Duodenal mucosa (tissue), 2 donors: ENCODE measurements around the gene B3GALT4.
A peak's percentile ranks its signal among the peaks of the same experiment; 100 is the strongest.

ENCODE experiments used
- H3K27ac ChIP-seq: one replicate; pipeline ENCODE4 v1.7.0; 2013; ENCODE audit warnings: low read depth, low read length
- H3K27me3 ChIP-seq, 2 donors: one replicate each; pipeline ENCODE4 v1.7.0; 2013; ENCODE audit warnings: low read length in 2 of 2, control low read depth in 1 of 2; ENCODE audit not compliant: insufficient read depth in 2 of 2, control insufficient read depth in 1 of 2
- H3K36me3 ChIP-seq, 2 donors: one replicate each; pipeline ENCODE4 v1.7.0; 2013; ENCODE audit warnings: low read length in 2 of 2, control low read depth in 1 of 2; ENCODE audit not compliant: insufficient read depth in 2 of 2, control insufficient read depth in 1 of 2
- H3K4me1 ChIP-seq, 2 donors: one replicate each; pipeline ENCODE4 v1.7.0; 2013; ENCODE audit warnings: low read length in 2 of 2, control low read depth in 1 of 2; ENCODE audit not compliant: insufficient read depth in 2 of 2, control insufficient read depth in 1 of 2
- H3K4me3 ChIP-seq, 2 donors: one replicate each; pipeline ENCODE4 v1.7.0; 2013; ENCODE audit warnings: low read length in 2 of 2, low read depth in 1 of 2
- H3K9ac ChIP-seq, 2 donors: one replicate each; pipeline ENCODE4 v1.7.0; 2013; ENCODE audit warnings: low read length in 2 of 2, low read depth in 1 of 2
- H3K9me3 ChIP-seq, 2 donors: one replicate each; pipeline ENCODE4 v1.7.0; 2013; ENCODE audit warnings: low read length in 2 of 2, control low read depth in 1 of 2; ENCODE audit not compliant: control insufficient read depth in 1 of 2

B3GALT4 gene

GRCh38 chr6:33298773-33299236 is 21.9 kb downstream of the B3GALT4 start, which contains the start of gene RGL2:
TSS of gene RGL2 (minus strand) at chr6:33298942. CDS start at chr6:33298610, 332 bp downstream.
- Histone ChIP-seq H3K9me3 (no peaks in the 10 kb centered on the region), H3K36me3 (peaks cover 6 to 33% of the 10 kb centered on the region in 2 donors), H3K27me3 (no peaks in the 10 kb centered on the region), H3K9ac (peak within 1 kb of the TSS; percentile 80 to 92), H3K4me3 (peak within 1 kb of the TSS; percentile 72 to 85), H3K4me1 (peaks cover 6 to 20% of the 10 kb centered on the region in 2 donors), H3K27ac (peak within 1 kb of the TSS; percentile 96)

DNA sequence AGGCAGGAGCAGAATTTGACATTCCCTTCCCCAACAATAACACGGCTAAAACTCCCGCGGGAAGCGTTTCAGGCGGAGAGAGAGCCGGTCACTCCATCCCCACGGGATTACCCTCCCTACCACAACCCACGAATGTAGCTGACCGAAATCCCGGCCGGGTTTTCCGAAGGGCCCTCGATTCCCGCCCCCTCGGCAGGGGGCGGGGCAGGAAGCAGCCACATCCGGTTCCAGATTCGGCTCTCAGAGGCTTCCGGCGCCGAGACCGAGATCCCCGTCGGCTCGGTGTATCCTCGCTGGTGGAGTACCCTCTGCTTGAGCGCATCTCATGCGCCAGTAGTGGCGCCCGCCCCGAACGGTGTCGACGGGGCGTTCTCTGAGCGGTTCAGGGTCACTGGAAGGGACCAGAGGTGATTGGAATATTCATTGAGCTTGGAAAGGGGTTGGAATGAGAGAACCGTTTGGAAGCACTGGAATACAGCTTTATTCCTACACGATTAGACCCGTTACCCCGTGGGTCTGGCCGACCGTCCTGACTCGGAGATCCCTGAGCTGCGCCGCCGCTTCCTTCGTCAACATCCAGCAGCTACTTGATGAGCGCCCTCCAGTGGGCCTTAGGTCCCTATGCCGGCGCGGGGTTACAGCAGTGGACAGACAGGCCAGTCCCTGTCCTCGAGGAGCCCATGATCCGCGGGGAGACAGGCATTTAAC is 22.5 kb downstream of the B3GALT4 start:
- Histone ChIP-seq H3K4me1 (peaks cover 6 to 20% of the 10 kb centered on the region in 2 donors), H3K27me3 (no peaks in the 10 kb centered on the region), H3K9ac (peak overlapping the region; percentile 71 to 92), H3K4me3 (peak overlapping the region; percentile 72 to 85), H3K27ac (peak overlapping the region; percentile 96), H3K9me3 (no peaks in the 10 kb centered on the region), H3K36me3 (peaks cover 9 to 34% of the 10 kb centered on the region in 2 donors)

GRCh38 chr6:33301877-33302276 is 25.0 kb downstream of the B3GALT4 start:
- Histone ChIP-seq H3K9ac (no peak overlapping the region), H3K4me3 (no peak overlapping the region), H3K4me1 (peaks cover 13 to 19% of the 10 kb centered on the region in 2 donors), H3K9me3 (no peaks in the 10 kb centered on the region), H3K27me3 (no peaks in the 10 kb centered on the region), H3K27ac (no peak overlapping the region), H3K36me3 (peaks cover 30 to 38% of the 10 kb centered on the region in 2 donors)

DNA sequence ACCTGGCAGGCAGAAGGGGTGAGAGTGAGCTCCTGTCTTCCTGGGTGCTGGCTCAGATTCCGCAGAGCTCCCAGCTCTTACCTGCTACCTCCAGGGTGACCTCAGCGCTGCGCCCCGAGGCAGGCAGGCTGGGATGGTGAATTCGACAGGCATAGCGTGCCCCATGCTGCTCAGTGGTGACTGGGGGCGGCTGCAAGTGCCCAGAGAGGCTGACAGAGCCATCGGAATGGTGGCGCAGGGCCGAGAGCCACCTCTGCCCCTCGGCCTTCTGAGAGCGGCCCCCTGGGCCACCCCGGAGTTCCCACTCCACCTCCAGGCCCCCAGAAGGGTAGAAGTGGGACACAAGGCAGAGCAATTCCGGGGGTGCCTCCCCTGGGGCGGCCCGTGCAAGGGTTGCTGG is 27.3 kb downstream of the B3GALT4 start:
- Histone ChIP-seq H3K36me3 (peaks cover 30 to 43% of the 10 kb centered on the region in 2 donors), H3K27ac (no peak overlapping the region), H3K27me3 (no peaks in the 10 kb centered on the region), H3K9me3 (no peaks in the 10 kb centered on the region), H3K4me3 (no peak overlapping the region), H3K4me1 (peaks cover 7 to 11% of the 10 kb centered on the region in 2 donors), H3K9ac (no peak overlapping the region)

GRCh38 chr6:33305052-33305451 is 28.1 kb downstream of the B3GALT4 start:
- Histone ChIP-seq H3K36me3 (peaks cover 30 to 43% of the 10 kb centered on the region in 2 donors), H3K4me1 (peaks cover 6 to 7% of the 10 kb centered on the region in 2 donors), H3K27ac (no peak overlapping the region)

GRCh38 chr6:33306356-33306755 is 29.4 kb downstream of the B3GALT4 start:
- no peaks in the 10 kb centered on the region for H3K27me3 ChIP-seq
- H3K36me3 ChIP-seq = peaks cover 30 to 52% of the 10 kb centered on the region in 2 donors
- H3K4me1 ChIP-seq = peaks cover 7% of the 10 kb centered on the region in 2 donors
- H3K9me3 ChIP-seq = no peaks in the 10 kb centered on the region
- no peak overlapping the region for H3K4me3 ChIP-seq
- H3K9ac ChIP-seq = no peak overlapping the region
- H3K27ac ChIP-seq = no peak overlapping the region

More at GRCh38 chr6:33305052-33305451, 28.1 kb downstream of the B3GALT4 start:
- H3K9ac ChIP-seq = no peak overlapping the region
- no peaks in the 10 kb centered on the region for H3K9me3 ChIP-seq
- no peak overlapping the region for H3K4me3 ChIP-seq
- H3K27me3 ChIP-seq = no peaks in the 10 kb centered on the region

- Histone ChIP-seq H3K9ac (peak overlapping the region; percentile 96 to 99), H3K27me3 (no peaks in the 10 kb centered on the region), H3K9me3 (no peaks in the 10 kb centered on the region), H3K36me3 (peaks cover 0 to 20% of the 10 kb centered on the region in 2 donors), H3K4me1 (peaks cover 23 to 45% of the 10 kb centered on the region in 2 donors), H3K4me3 (peak overlapping the region; percentile 94 to 99), H3K27ac (peak overlapping the region; percentile 98)
Observed at GRCh38 chr6:33312361-33313104, 35.6 kb downstream of the B3GALT4 start.

GRCh38 chr6:33313105-33313708 is 36.3 kb downstream of the B3GALT4 start:
- H3K4me1 ChIP-seq = peaks cover 23 to 45% of the 10 kb centered on the region in 2 donors

DNA sequence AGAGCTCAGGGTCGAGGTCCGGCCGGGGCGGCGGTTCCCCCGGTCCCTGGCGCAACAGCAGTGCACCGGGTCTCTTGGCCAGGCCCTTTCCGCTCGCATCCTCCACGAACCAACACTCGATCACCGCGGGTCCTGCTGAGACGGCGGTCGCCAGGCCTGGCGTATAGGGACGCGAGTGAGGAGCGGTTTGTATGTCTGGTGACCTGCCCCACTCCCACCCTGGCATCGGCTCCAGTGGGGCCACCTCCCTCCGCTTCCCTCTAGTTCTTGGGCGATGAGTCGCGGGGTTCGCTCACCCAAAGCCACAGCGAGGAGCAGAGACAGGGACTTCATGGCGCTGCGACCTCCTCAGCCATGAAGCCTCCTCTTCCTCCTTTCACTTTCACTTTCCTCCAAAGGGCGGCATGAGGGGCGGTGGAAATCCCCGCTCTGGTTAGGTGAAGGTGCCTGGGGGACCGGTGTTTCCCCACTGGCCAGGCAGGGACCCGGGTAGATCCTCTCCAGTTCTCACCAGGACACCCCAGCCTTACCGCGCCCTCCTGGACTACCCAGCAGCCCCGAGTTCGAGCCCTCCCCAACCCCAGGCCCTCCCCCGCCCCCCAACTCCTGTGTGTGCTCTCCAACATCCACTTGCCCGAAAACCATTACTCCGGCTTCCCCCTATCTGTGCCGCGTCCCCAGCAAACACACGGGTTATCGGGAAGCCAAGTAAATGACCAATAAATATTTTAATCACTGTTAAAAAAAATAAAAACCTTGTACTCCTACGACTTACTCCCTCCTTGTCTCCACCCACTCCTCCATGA is 37.0 kb downstream of the B3GALT4 start, which contains the start of gene TAPBP:
TSS of gene TAPBP (minus strand) at position 370 of the 806 bp plus-strand sequence. CDS start at position 333, 37 bp downstream.
- no peaks in the 10 kb centered on the region for H3K27me3 ChIP-seq
- peaks cover 5 to 20% of the 10 kb centered on the region in 2 donors for H3K36me3 ChIP-seq
- peak within 1 kb of the TSS; percentile 94 to 99 for H3K4me3 ChIP-seq
- H3K9ac ChIP-seq = peak within 1 kb of the TSS; percentile 96 to 99
- peak within 1 kb of the TSS; percentile 98 for H3K27ac ChIP-seq
- H3K4me1 ChIP-seq = peaks cover 30 to 52% of the 10 kb centered on the region in 2 donors
- H3K9me3 ChIP-seq = no peaks in the 10 kb centered on the region

More at GRCh38 chr6:33313105-33313708, 36.3 kb downstream of the B3GALT4 start:
- H3K9ac ChIP-seq = peak overlapping the region; percentile 96 to 99
- peak overlapping the region; percentile 94 to 99 for H3K4me3 ChIP-seq
- peaks cover 0 to 19% of the 10 kb centered on the region in 2 donors for H3K36me3 ChIP-seq
- no peaks in the 10 kb centered on the region for H3K27me3 ChIP-seq
- no peaks in the 10 kb centered on the region for H3K9me3 ChIP-seq
- peak overlapping the region; percentile 98 for H3K27ac ChIP-seq
